ENCODE measurements around the gene METTL13. TPM values are rescaled to one million over a fixed set of nuclear protein-coding genes. Genes with fewer than 3 reads are reported as not detected.

Gene METTL13
- total and polyA plus RNA-seq, 9 of the 15 experiments (the other 6 are each of a cell fraction or from before 2014, with no cell fraction given): 18.9 to 78.9 (median 54.9) TPM

GRCh38 chr1:171781176-171781875 is at the start of gene METTL13 (continued):
- TF ChIP-seq RFX7 (CRISPR knock-in tag; IDR thresholded peaks at IDR 0.05) (no peak), DIDO1 (tag; IDR thresholded peaks at IDR 0.05; ENCODE audit: low read depth) (peak; percentile 76), SMAD4 (CRISPR knock-in tag; conservative IDR thresholded peaks at IDR 0.05) (peak; percentile 28; the same call in 1 of the 2 replicates), CCNT2 (IDR thresholded peaks at IDR 0.05; ENCODE audit: borderline replicate concordance, extremely low read depth, insufficient read length, low read depth, low read length) (peak; percentile 75), PTBP1 (IDR thresholded peaks at IDR 0.05; ENCODE audit: low read depth, low read length) (no peak), KLF16 (IDR thresholded peaks at IDR 0.05) (no peak), POLR2A (conservative IDR thresholded peaks at IDR 0.05) (peak; percentile 95), MTA2 (IDR thresholded peaks at IDR 0.05; ENCODE audit: low read depth) (no peak; the same call in none of the 2 replicates), ZBTB8A (IDR thresholded peaks at IDR 0.05; ENCODE audit: partially characterized antibody) (no peak), ESRRB (CRISPR knock-in tag; IDR thresholded peaks at IDR 0.05; ENCODE audit: borderline replicate concordance) (no peak), ZNF436 (CRISPR knock-in tag; IDR thresholded peaks at IDR 0.05) (no peak), TCF15 (CRISPR knock-in tag; IDR thresholded peaks at IDR 0.05) (no peak), HMBOX1 (IDR thresholded peaks at IDR 0.05) (peak; percentile 69; the same call in 1 of the 2 replicates), FOXJ3 (CRISPR knock-in tag; IDR thresholded peaks at IDR 0.05) (no peak), ZNF140 (CRISPR knock-in tag; IDR thresholded peaks at IDR 0.05) (no peak), ARNT (IDR thresholded peaks at IDR 0.05) (peak in 1 of 2 experiments; percentile 82; a peak in 2 of 4 replicates), ZSCAN32 (CRISPR knock-in tag; IDR thresholded peaks at IDR 0.05) (no peak), ZNF282 (CRISPR knock-in tag; IDR thresholded peaks at IDR 0.05) (no peak), ZNF133 (CRISPR knock-in tag; IDR thresholded peaks at IDR 0.05) (0 out of 2 replicates have a peak, but pooled peaks have one; percentile 36), GTF2F1 (IDR thresholded peaks at IDR 0.05; ENCODE audit: low read depth, low read length) (no peak; the same call in 1 of the 2 replicates), SMARCA4 (IDR thresholded peaks at IDR 0.05) (no peak; the same call in 1 of the 2 replicates), ZNF696 (CRISPR knock-in tag; conservative IDR thresholded peaks at IDR 0.05) (no peak), EWSR1 (IDR thresholded peaks at IDR 0.05; ENCODE audit: borderline replicate concordance, low read depth, partially characterized antibody) (no peak), NEUROD1 (IDR thresholded peaks at IDR 0.05; ENCODE audit: borderline replicate concordance, low read depth, low read length, partially characterized antibody) (peak; percentile 91)
- TF ChIP-seq, protein P1, sequence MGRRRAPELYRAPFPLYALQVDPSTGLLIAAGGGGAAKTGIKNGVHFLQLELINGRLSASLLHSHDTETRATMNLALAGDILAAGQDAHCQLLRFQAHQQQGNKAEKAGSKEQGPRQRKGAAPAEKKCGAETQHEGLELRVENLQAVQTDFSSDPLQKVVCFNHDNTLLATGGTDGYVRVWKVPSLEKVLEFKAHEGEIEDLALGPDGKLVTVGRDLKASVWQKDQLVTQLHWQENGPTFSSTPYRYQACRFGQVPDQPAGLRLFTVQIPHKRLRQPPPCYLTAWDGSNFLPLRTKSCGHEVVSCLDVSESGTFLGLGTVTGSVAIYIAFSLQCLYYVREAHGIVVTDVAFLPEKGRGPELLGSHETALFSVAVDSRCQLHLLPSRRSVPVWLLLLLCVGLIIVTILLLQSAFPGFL (CRISPR knock-in tag; IDR thresholded peaks at IDR 0.05): no peak
- TF ChIP-seq, protein P2, sequence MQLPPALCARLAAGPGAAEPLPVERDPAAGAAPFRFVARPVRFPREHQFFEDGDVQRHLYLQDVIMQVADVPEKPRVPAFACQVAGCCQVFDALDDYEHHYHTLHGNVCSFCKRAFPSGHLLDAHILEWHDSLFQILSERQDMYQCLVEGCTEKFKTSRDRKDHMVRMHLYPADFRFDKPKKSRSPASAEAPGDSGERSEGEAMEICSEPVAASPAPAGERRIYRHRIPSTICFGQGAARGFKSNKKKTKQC (CRISPR knock-in tag; IDR thresholded peaks at IDR 0.05): 0 out of 2 replicates have a peak, but pooled peaks have one; percentile 40
- TF ChIP-seq, protein P3, sequence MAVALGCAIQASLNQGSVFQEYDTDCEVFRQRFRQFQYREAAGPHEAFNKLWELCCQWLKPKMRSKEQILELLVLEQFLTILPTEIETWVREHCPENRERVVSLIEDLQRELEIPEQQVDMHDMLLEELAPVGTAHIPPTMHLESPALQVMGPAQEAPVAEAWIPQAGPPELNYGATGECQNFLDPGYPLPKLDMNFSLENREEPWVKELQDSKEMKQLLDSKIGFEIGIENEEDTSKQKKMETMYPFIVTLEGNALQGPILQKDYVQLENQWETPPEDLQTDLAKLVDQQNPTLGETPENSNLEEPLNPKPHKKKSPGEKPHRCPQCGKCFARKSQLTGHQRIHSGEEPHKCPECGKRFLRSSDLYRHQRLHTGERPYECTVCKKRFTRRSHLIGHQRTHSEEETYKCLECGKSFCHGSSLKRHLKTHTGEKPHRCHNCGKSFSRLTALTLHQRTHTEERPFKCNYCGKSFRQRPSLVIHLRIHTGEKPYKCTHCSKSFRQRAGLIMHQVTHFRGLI (CRISPR knock-in tag; IDR thresholded peaks at IDR 0.05): no peak
